Suppressor macrophage treated with lipopolysaccharide for 1 hour (primary cell): ENCODE data around the gene SHH.
"Not testable (repeated sequence)": the region's sequence is repeated elsewhere in the genome, so short reads cannot be mapped to it uniquely, and the experiment has no call there.

ENCODE experiments used
- DNase-seq, 3 donors: peaks; one replicate each; pipeline ENCODE4 v3.0.0-alpha.2; 2020 to 2022

The SHH gene

DNA sequence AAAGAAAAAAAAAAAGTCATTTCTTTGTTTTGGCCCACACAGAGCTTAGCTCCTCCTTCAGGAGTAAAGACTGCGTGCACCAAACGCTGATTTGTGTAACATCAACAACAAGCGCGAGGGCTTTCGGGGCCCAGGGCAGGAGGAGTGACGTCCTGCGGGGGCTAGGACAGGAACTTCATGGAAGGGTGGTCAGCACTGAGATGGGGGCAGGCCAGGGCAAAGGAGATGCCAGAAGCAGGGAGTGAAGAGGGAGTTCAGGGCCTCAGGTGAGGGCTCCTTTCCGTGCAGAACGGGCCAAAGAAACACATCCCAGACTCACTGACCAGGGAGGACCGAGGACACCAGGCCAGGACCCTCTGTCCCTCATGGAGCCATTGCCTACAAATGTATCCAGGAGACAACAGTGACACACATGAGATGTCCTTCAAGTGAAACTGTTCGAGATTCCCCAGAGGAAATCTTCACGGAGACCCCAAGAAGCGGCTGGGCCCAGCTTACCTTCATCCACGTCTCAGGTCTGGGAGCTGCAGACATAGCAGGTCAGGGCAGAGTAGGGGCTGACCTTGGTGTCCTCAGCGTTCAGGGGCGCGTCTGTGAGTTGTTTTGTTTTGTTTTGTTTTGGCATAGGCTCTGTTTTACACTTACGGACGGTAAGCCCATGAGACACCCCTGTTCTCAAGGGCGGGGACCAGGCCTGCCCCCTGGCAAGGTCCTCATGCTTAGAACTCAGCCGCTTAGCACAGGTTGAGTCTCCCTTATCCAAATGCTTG, 30.4 kb upstream of the SHH start:
- DNase-seq = no peak

DNA sequence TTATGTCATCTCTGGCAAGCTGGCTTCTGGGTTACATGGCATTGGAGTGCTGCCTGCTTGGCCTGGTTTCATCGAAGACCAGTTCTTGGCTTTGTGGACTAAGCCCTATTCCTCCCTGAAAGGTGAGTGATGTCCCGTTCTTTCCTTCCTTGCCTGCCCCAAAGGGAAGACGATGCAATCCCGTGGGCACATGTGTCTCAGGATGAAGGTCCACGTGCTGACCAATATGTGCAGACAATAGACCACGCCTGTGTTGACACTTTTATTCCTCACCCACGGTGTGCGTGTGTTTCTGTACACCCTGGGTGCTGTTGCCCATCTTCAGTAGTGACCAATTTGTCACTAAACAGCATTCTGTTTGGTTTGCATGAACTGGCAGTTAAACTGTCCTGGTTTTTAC, 28.6 kb upstream of the SHH start:
- DNase-seq = no peak

DNA sequence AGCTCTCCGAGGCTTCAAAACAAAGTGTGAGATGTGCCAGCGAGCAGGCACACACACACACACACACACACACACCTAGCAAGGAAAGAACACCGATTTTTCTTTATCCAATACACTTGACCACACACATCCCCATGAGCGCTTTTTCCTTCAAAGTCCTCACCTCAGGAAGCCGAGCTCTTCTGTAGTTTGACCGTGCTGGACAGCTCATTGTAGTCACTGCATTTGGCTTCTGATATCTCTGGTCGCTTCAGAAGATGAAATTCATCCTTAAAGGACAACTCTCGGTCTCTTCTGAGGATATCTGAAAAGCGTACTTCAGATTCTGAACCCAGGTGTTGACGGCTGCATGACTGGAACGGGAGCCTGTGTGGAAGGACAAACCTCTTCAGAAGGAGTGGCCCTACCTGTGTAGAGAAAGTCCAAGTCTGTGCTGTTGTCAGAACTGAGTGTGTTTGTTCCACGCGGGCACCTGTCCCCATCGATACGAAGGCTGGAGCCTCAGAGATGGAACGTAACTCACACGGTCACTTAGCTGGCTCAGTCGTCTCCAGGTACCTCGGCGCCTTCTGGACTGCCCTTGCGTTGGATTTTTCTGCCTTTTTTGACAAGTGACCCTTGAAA, 28.1 kb upstream of the SHH start:
- no peak for DNase-seq

DNA sequence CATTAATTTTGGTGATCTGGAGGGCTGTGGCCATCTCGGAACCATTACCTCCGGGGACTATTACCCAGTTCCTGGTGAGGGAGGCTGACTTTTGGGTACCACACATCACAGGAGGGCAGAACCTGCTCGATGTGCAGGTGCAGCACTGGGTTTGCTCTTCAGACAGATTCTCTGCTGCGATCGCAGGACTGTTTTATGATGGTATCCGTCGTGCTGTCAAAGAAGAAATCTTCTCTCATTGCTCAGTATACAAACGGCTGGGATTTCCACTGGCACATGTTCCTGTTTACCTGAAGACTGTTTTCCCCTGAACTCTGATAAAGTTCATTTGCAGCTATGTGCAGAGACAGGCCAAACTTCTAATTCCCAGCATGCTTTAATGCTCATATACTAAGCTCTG, 27.2 kb upstream of the SHH start:
- DNase-seq = no peak

DNA sequence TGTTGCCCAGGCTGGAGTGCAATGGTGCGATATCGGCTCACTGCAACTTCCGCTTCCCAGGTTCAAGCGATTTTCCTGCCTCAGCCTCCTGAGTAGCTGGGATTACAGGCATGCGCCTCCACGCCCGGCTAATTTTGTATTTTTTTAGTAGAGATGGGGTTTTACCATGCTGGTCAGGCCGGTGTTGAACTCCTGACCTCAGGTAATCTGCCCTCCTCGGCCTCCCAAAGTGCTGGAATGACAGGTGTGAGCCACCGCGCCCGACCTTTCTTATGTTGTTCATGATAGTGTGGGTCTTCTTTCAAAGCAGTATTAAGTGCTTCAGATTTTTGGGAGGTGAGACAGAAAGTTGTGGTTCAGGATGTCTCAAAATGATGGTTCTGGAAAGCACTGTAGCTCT, 26.0 kb upstream of the SHH start:
- not testable (repeated sequence) for DNase-seq

DNA sequence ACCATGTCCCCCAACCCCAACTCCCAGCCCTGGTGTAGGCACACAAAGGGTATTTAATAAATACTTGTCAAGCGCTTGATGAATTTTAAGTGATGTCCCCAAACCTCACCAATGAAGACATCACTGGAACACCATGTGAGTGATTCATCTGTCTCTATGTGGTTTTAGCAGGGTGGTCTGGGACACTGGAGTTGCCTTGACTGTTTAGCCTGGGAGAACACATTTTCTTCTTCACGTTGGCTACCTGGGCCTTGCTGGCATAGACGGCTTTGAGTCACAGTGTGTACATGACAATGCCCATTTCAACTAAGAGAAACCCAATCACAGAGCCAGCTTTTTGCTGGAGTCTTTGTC, 24.8 kb upstream of the SHH start:
- no peak for DNase-seq

DNA sequence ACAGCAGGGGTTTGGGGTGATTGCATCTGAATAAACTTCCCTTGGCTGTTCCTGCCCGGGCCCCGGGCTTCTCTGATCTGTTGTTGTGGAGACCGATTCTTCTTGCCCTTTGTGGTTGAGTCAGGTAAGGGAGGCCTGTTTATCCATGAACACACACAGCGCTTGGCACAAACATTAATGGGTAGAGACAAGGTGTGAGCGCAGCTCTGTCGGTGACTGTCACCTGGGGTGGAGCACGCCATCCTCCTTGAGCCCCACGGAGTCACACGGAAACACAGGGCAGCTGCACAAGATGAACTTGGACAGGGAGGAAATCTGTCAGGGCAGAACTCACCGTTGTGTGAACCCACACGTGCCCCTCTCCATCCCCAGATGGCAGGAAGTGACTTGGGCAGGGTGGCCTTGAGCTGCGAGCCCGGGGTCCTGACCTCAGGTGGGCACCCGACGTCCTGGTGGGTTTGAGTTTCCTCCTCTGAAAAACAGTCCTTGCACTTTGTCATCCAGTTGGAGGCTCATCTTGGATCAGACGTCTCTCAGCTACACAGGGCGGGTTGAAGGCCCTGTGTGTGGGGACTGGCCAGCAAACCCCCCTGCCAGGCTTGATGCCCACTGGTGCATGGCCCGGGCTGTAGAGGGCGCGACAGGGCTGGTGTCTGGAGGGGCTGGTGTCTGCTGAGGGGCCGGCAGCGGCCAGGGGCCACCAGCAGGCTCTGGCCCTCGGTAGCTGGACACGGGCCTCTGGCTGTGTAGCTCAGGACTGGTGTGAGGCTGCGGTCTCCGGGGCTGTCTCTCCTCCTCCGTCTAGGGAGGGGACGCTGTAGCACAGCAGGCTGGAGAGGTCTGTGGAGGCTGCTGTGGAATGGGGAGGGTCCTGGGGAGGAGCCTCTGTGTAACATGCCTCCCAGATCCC, 24.2 kb upstream of the SHH start:
- no peak for DNase-seq

DNA sequence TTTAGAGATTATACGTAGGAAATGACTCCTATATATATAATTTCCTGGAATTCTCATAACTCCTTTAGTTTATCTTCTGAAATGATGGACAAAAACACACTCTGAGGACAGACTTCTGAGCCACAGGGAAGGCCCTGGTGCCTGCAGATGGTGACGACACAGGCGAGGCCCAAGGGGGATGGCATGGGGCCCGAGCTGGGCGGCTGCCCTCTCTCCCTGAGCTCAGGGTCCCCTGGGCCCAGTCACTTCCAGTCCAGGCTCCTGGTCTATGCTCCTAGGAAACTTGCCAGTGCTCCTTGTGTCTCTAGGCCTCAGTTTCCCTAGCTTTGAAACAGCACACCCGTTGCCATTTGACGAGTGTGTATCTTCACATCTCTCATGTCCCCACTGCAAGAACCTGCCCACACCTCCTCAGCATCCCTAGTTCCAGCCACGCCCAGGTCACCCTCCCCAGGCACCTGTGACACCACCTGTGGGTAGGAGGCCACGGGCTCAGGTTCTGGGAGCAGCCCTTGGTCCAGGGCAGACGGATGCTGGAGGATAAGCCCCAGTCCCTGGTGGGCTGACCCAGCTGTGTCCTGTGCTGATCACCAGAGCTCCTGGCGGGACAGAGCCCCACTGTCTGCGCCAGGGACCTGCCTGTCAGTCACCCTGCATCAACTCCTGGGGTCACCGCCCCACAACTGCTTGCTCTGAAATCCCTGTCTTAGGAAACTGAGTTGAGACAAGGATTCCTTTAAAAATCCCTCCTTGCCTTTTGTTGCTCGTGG, 23.4 kb upstream of the SHH start:
- DNase-seq = no peak

DNA sequence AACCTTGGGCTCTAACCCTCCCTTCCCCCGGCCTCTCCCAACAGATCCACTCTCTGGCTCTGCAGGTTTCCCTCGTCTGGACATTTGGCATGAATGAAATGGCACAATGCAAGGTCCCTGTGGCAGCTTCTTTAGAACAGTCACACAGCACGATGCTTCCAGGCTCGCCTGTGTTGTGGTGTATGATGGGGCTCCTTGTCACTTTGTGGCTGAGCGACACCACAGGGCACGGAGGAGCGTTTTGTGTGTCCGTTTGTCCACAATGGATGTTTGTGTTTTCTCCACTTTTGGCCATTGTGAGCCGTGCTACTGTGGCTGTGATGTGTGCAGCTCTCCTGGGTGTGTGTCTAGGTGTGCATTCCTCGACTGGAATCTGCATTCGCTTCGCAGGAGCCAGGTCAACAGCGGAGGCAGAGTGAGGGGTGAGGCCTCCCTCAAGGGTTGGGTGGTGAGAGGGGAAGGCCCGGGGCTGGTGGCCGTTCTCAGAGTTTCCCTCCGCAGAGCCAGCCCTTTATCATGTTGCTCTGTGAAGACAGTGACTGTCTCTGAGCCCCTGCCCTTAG, 22.3 kb upstream of the SHH start:
- DNase-seq = no peak

DNA sequence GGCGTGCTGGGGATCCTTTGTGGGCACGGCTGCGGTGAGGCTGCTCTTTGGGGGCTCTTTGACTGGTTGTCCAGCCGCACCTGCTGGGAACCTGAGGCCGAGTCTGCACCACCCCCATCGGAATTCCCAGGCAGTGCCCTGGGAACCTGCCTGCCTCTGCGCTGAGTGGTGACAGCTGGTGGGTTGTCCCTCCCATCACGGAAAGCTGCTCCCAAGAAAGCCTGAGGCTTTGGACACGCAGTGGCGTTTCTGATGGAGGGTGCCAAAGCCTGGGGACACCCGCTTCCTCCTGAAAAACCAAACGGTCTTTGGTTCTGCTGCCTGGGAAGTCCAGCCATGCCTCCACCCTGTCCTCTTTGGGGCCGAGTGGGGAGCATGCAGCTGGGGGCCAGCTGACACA, 21.4 kb upstream of the SHH start:
- no peak for DNase-seq

DNA sequence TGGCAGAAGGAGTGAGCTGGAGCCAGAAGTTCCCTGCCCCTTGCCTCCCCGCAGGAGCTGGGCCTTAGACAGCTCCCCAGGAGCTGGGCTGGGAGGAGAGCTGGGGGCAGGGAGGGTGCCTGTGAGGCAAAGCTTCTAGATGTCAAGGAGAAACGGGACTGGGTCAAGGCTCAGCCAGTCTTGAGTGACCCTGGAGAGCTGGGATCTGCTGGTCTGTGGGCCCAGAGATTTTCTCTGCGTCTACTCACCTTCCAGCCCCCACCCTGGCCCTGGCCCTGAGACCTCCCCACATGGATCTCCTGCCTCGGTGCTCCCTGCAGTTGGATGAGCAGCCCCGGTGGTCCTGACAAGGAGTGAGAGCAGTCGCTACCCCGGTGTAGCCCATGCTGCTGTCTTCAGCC, 20.3 kb upstream of the SHH start:
- no peak for DNase-seq

DNA sequence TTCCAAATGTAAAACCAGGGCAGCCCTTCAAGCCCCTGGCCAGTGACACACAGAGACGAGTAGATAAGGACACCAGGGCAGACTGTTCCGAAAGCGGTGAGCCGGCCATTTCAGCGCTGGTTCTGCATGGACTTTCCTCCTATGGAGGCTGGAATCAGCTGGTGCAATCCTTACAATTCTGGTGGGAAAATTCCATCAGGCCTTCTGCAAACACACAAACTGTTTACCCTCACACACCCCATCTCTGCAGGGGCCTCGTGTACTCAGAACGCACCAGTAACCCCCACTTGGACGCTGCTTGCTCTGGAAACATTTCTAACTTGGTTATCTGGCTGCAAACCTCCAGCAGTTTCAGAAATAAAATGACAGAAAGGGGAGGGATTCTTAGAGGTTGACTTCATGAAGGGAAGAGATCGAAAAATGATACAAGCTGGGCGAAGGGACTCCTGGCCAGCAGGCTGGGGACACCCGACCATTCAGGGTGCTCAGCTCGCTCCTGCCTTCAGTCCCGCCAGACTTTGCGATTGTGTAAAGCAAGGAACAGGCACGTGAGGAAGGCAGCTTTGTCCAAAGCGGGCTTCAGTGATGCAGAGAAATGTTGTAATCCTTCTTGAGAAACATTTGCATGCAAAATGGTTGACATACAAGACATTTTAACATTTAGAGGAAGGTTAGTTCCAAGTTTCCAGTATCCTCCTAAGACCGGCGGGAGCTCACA, 19.7 kb upstream of the SHH start:
- no peak for DNase-seq

DNA sequence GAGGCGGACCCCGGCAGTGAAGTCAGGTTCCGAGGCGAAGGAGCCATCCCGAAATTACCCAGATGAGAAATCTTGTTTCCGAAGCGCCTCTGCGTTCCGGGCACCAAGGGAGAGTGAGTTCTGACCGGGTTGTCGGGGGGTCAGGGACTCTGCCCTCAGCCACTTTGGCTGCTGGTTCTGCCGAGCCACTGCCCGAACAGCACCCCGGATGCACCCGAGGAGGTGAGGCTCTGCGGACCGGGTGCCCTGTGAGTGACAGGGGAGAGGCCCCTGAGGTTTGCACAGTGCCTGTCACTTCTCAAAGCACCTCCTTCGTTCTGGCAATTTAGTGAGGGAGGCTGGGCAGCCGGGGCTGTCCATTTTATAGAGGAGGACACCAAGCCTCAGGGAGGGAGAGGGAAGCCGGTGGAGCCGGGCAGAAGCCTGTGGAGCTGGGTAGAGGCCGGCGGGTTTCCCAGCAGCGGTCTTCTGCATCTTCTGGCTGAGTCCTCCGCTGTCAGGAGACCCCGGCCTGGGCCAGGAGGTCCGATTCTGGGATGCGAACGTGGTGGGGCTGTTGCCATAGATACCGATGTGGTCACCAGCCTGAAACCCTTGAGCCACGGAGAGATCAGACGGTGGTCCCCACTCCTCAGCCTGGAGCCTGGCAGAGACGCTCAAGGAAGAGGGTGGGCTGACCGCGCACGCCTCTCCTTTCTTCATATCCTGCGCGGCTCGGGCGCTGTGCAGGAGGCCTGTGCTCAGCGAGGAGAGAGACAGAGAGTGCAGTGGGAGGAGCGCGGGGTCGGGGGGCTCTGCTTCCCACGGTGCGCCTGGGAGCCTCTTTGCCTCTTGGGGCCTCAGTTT, 18.9 kb upstream of the SHH start:
- DNase-seq = no peak

DNA sequence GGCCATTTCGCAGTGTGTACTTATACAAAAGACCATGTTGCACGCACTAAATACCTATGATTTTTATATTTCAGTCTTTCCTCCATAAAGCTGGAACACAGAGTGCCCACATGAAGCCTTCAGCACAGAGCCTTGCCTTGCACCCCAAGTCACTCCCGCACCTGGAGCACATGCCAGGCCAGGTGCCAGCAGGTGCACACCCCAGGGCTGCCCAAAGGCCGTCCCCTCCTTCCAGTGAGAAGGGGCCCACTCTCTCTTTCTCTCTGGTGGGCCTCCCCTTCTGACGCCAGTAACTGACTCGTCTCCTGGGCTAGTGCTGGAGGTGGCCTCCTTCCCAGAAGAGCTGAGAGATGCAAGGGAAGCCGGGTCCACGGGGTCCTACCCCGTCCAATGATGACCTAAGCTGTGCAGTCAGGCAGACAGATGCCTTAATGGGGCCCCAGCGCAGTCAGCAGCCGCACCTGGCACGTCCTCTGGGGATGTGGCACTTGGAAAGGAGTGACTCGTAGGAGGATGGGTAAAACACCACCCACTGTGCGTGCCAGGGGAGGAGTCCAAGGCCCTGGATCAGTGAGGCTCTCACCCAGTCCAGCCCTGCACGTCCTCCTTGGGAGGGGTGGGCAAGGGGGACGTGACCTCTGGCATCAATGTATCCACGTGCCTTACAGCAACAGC, 17.7 kb upstream of the SHH start:
- DNase-seq = no peak

DNA sequence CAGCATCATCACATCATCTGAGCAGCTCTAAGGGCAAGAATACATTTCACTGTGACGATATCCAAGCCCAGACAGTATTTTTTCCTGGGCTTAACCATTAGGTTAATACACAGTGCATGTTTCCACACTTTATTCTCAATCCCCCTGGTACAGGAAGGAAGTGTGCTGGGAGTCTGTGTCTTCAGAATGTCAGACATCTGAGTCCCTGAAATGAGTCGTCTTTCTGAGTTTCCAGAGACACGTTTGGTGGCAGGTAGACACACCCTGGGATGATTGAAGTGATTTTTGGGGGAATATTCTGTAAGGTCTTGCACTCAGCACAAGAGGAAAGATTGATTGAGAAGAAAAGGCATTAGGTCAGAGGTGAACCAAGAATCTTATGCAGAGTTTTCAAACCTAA, 13.1 kb upstream of the SHH start:
- no peak for DNase-seq

DNA sequence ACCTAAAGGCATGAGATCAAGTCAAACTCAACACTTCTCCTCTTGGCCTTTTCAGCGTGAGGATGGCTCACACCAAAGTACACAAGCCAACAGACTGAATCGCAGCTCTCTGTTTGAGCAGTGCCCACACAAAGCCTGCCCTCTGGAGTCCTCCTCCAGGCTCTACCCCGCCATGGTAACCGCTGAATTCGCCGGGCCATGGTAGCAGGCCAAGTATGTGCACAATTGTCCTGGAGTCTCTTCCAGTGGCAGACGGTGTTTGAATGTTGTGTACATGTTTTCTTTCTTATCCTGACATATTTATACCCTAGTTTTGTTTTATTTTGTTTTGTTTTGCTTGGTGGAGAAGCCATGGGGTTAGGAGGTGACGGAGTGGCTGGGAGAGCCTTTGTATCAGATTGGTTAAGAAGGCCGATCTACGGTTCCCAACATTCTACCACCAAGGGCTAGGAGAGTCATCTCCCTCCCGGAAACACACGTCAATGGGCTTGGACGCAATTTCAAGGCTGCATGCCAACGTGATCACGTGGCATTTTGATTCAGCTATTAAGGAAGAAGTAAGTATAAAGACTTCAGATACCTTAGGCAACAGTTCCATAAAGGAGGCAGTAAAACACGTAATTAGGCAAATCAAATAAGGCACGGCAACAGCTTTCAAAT, 12.1 kb upstream of the SHH start:
- DNase-seq = no peak

DNA sequence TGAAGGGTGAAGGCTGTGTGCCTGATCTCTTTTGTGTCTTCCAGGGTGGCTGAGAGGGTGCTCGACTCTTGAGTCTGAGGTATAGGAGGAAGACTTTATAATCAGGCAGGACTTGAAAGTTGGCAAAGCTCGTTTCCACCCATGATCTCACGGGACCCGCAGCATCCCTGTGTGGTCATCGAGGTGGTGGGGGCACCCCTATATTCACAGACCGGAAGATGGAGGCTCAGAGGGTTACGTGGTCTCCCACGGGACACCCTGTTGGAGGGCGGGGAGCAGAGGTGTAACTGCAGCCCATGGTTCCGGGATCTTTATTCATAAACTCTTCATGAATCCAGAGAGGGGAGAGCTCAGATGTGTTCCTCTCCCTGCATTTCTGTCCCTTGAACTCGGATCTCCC, 9.6 kb upstream of the SHH start:
- DNase-seq = no peak

DNA sequence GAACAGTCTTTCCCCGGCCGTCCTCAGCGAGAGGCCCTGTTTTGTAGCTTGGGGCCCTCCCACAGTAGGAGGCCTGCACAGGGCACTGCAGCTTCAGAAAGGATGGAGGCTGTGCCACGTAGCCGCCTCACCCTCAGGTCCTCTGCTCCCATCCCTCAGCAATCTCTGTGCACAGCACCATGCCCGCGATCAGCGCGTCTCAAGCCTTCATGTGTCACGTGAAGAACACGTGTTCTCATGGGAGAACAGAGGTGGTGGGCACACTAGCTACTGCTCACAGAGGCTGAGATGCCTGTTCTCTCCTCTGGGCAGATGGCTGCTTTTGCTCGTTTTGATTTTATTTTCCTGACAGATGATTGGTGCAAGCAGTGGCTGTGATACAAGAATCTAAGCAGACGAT, 8.5 kb upstream of the SHH start:
- no peak for DNase-seq

DNA sequence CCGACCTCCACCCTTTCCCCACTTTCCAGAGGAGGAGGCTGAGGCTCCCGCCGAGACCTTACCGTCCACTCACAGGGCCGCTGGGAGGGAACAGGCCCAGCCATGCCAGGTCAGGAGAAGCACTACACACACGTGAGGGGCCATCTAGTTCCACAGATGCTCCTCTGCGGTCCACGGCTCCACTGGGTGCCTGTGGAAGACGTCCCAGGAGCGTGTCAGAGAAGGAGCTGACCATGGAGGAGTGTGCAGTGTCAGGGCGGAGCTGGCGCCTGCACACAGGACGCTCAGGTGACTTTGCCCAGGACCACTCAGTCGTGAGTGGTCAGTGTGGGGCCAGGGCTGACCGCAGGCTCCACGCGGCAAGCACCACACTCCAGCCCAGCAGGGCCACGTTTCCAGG, 8.0 kb upstream of the SHH start:
- no peak for DNase-seq

DNA sequence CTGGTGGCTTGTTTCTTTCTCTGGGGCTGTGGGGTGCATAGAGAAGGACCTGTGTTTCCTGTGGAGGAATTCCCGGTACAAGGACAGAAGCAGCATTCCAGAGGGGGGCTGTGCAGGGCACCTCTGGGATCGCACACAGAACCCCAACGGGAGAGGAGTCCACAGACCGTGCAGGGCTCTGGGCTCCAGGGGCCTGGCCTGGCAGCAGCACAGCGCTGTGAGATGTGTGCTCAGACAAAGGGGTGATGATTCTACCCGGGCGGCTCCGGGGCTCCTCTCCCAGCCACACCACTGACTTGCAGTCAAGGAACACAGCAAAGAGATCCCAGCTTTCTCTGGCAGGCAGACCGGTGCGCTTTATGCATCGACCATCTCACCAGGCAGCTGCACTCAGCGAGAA, 6.9 kb upstream of the SHH start:
- DNase-seq = no peak
